Left kidney (tissue), 2 donors: ENCODE results near the gene C1QTNF5. TPM values are rescaled to one million over a fixed set of nuclear protein-coding genes. Genes with fewer than 3 reads are reported as not detected.

ENCODE experiments used
- DNase-seq: peaks from one replicate; pipeline ENCODE4 v3.0.0-alpha.2; 2013
- polyA plus RNA-seq: library from polyadenylated mRNA; unstranded; fragments of 120-200 nt; gene quantifications from one replicate; pipeline ENCODE4 v1.2.1, GENCODE V29; 2013; ENCODE audit not compliant: insufficient read length

Gene C1QTNF5
- polyA plus RNA-seq, 1 donor, result 15.7 TPM

DNA sequence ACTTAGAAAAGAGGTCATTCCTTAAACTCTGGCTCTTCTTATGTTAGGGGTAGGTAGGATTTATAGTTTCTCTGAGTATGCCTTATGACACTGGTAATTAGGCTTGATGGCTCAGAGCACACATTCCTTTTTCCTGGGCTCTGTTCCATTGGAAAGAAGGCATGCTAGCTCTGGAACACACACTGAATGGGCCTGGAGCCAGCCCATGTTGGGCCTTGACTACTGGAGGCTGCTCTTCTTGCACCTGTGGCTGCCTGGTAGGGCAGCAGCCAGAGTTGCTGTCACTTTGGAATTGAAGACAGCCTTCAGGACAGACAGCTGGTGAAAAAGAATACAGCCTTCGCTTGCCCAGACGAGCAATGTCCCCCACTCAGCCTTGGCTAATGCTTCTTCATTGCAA, 42.0 kb downstream of the C1QTNF5 start:
- DNase-seq, result no peak

DNA sequence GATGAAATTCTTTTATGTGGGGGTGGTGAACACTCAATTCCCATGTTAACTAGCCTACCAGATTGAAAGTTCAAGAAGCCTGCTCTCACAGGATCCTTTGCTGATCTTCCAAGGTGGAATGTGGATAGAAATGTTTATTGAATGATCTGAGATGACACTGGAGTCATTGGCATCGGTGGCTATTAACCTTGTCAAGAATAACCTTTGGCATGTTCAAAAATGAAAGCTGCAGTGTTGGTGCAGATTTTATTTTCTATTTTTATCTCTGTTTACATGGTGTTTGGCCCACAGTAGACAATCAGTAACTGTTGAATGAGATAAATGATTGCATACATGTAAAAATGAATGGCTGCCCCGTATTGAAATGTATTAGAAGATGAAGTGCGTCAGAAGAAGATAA, 42.7 kb downstream of the C1QTNF5 start:
- DNase-seq, result no peak

- no peak for DNase-seq
Measured at GRCh38 chr11:119295178-119295577, 45.5 kb downstream of the C1QTNF5 start.

GRCh38 chr11:119293461-119293860, 47.2 kb downstream of the C1QTNF5 start:
- no peak for DNase-seq

GRCh38 chr11:119290894-119291497, 49.7 kb downstream of the C1QTNF5 start:
- no peak for DNase-seq

Other genes starting within 250 kb of the C1QTNF5 start
- gene DPAGT1, start 239.0 kb downstream of the C1QTNF5 start, polyA plus RNA-seq, result 63.5 TPM
- 11.1 TPM for gene C2CD2L, start 233.5 kb downstream of the C1QTNF5 start, polyA plus RNA-seq
- 43.3 TPM for gene HINFP, start 219.3 kb downstream of the C1QTNF5 start, polyA plus RNA-seq
- 1.0 TPM for gene ABCG4, start 191.8 kb downstream of the C1QTNF5 start, polyA plus RNA-seq
- 10.0 TPM for gene NLRX1, start 172.2 kb downstream of the C1QTNF5 start, polyA plus RNA-seq
- gene NHERF4, start 155.4 kb downstream of the C1QTNF5 start, polyA plus RNA-seq, result 19.2 TPM
- gene CBL, start 134.5 kb downstream of the C1QTNF5 start, polyA plus RNA-seq, result 24.4 TPM
- 42.5 TPM for gene MCAM, start 23.8 kb downstream of the C1QTNF5 start, polyA plus RNA-seq
- gene RNF26, start 6.4 kb downstream of the C1QTNF5 start, polyA plus RNA-seq, result 31.9 TPM
- not detected for gene MFRP, start 5.8 kb upstream of the C1QTNF5 start, polyA plus RNA-seq
- 10.4 TPM for gene USP2, start 40.8 kb upstream of the C1QTNF5 start, polyA plus RNA-seq
- 65.2 TPM for gene THY1, start 82.3 kb upstream of the C1QTNF5 start, polyA plus RNA-seq